Brain microvascular endothelial cell (primary cell): ENCODE data around the gene KMT2D.

Source experiments
- DNase-seq: peaks from one replicate; pipeline ENCODE4 v3.0.0-alpha.2; 2020
- H3K27ac ChIP-seq: fragments of 250-450 bp; sonication (Bioruptor Pico); 2 replicates; pipeline ENCODE4 v1.5.1; 2020; ENCODE audit warnings: mild to moderate bottlenecking, moderate library complexity
- H3K27me3 ChIP-seq: fragments of 250-450 bp; sonication (Bioruptor Pico); replicated peaks from 2 replicates; pipeline ENCODE4 v1.5.1; 2020; ENCODE audit warnings: mild to moderate bottlenecking
- H3K36me3 ChIP-seq: fragments of 250-450 bp; sonication (Bioruptor Pico); replicated peaks from 2 replicates; pipeline ENCODE4 v1.5.1; 2020; ENCODE audit warnings: mild to moderate bottlenecking
- H3K4me3 ChIP-seq: 2 replicates; pipeline ENCODE4 v1.5.1; 2011; ENCODE audit warnings: low read depth, mild to moderate bottlenecking, control low read depth, low read length, moderate library complexity
- CTCF ChIP-seq: IDR thresholded peaks from 2 replicates; pipeline ENCODE4 v1.5.1; 2011; ENCODE audit warnings: low read depth, mild to moderate bottlenecking, moderate library complexity, low read length, control low read depth, inconsistent platforms; ENCODE audit errors: missing control alignments
- in situ Hi-C: cut with HindIII; loops from 2 replicates; pipeline ENCODE4 v1.10.0; 2017; ENCODE audit warnings: low sequenced_read_pairs, low pct_ligation_motif_present

The KMT2D gene

GRCh38 chr12:49028666-49029275, 31.8 kb downstream of the KMT2D start:
- no peak overlapping the region for H3K27ac ChIP-seq
- peaks cover 74% of the 10 kb centered on the region for H3K36me3 ChIP-seq
- no peak for TF ChIP-seq CTCF
- in situ Hi-C loops: no loop called here
- no peak for DNase-seq
- H3K4me3 ChIP-seq: no peak overlapping the region
- H3K27me3 ChIP-seq: no peaks in the 10 kb centered on the region

DNA sequence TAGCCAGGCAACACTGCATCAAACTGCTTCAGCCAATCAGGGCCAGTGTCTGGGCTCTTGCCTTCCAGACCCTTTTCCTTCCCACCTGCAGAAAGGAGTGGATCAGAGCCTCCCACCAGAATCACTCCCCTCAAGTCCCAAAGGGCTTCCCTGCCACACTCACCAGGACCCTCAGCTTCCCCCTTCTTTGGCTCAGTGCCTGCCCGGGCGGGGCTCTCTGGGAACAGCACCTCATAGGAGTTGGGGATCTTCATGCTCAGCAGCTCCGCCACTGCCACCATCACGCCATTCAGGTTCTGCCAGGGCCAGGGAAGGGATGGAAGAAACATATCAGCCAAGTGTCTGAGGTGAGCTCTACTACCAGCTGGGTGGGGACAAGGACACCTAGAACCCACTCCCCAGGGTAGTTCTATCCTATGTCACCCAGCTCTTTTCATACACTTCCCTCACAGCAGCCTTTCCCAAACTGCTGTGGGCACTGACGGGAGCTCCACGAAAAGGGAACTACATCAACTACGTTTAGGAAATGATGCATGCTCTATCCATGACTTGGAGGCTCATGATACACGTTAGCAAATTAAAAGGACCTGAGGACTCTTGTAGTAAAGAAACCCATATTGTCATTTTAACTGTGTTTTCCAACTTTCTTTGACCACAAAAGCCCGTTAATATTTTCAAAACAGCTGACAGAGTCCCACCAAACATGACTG, 32.6 kb downstream of the KMT2D start:
- H3K27ac ChIP-seq: no peak overlapping the region
- H3K27me3 ChIP-seq: no peaks in the 10 kb centered on the region
- H3K36me3 ChIP-seq: peaks cover 74% of the 10 kb centered on the region
- in situ Hi-C loops: no loop called here
- no peak for TF ChIP-seq CTCF
- no peak for DNase-seq
- no peak overlapping the region for H3K4me3 ChIP-seq

- H3K36me3 ChIP-seq: peaks cover 74% of the 10 kb centered on the region
- no peak overlapping the region for H3K4me3 ChIP-seq
- TF ChIP-seq CTCF: no peak
- no peak for DNase-seq
- in situ Hi-C loops: no loop called here
- no peaks in the 10 kb centered on the region for H3K27me3 ChIP-seq
- H3K27ac ChIP-seq: no peak overlapping the region
Observed at GRCh38 chr12:49026678-49027480, 33.7 kb downstream of the KMT2D start.

DNA sequence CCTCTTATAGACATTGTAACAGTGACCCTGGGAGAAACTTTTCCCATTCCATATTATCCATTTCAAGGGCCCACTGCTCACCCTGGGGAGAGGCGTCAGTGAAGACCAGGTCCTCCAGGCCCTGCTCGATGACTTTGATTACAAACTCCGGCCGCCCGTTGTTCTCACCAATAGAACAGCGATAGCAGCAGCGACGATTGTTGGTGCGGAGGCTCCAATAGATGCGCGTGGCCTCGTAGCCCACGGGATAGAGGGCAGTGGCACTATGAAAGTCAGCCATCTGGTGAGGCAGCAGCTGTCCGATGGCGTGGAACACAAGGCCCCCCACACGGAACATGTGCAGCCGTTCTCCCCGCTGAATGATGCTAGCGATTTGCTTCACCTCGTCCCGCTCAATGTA, 34.5 kb downstream of the KMT2D start:
- in situ Hi-C loops: no loop called here

DNA sequence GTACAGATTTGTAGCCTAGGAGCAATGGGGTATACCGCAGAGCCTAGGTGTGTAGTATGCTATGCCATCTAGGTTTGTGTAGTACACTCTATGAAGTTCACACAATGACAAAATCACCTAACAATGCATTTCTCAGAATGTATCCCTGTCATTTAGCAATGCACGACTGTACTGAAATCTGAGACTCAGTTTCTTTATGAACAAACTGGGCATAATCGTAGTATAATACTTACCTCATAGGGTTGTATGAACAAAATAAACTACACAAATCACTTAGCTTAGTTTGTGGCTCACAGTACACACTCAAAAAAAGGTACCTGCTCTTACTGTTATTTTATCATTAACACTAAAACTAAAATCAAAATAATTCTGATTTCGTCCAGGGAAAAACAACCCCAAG, 35.1 kb downstream of the KMT2D start:
- Histone ChIP-seq H3K36me3 (peaks cover 70% of the 10 kb centered on the region), H3K27ac (no peak overlapping the region), H3K4me3 (no peak overlapping the region), H3K27me3 (no peaks in the 10 kb centered on the region)
- in situ Hi-C loops: no loop called here
- no peak for DNase-seq
- no peak for TF ChIP-seq CTCF

More for the DNA sequence above, 34.5 kb downstream of the KMT2D start:
- Histone ChIP-seq H3K36me3 (peaks cover 73% of the 10 kb centered on the region), H3K27me3 (no peaks in the 10 kb centered on the region), H3K4me3 (no peak overlapping the region), H3K27ac (no peak overlapping the region)
- TF ChIP-seq CTCF: no peak
- no peak for DNase-seq
